B cell (primary cell): Measurements from ENCODE around the gene AKAP6. TPM values are rescaled to one million over a fixed set of nuclear protein-coding genes. Genes with fewer than 3 reads are reported as not detected.

ENCODE experiments used
- ATAC-seq: fragments of 200-7000 bp; cut with Tn5 transposase; one replicate; pipeline ENCODE4 v1.10.0; 2021; ENCODE audit warnings: low read depth, mild to moderate bottlenecking, moderate number of reproducible peaks, moderate library complexity
- CTCF ChIA-PET: fragments of 350-600 bp; sonication (Branson Sonifier 250); formaldehyde crosslinking; loops from one replicate; lab custom pipeline; 2021; ENCODE audit warnings: antibody characterized with exemption, inconsistent platforms; lab: Charles Lee
- POLR2A ChIA-PET: fragments of 350-600 bp; sonication (Branson Sonifier 250); formaldehyde crosslinking; loops from one replicate; lab custom pipeline; 2021; ENCODE audit warnings: antibody characterized with exemption; lab: Charles Lee
- DNase-seq: peaks from one replicate; pipeline ENCODE4 v3.0.0; 2013
- H2AFZ ChIP-seq: 2 replicates; pipeline ENCODE4 v1.6.1; 2012; ENCODE audit warnings: mild to moderate bottlenecking, low read depth, low read length; ENCODE audit not compliant: insufficient read depth, poor library complexity, severe bottlenecking
- H3K27ac ChIP-seq, 2 donors: 1 replicate in 1 of 2; 2 replicates in 1 of 2; pipeline ENCODE4 v1.5.1; 2012 to 2013; ENCODE audit warnings: low read length in 2 of 2, mild to moderate bottlenecking in 2 of 2, moderate library complexity in 1 of 2
- H3K27me3 ChIP-seq, 4 experiments: fragments of 200-600 bp in 1 of 4; sonication (generic) in 1 of 4; replicated peaks in 1 of 4; 1 replicate in 2 of 4; 2 replicates in 2 of 4; pipeline versions ENCODE4 v1.6.1 to v1.7.0; 2013 to 2016; ENCODE audit warnings: low read length in 3 of 4, mild to moderate bottlenecking in 2 of 4, mixed read lengths in 1 of 4, moderate library complexity in 1 of 4; ENCODE audit not compliant: insufficient read depth in 4 of 4, control insufficient read depth in 3 of 4; ENCODE audit errors: control extremely low read depth in 1 of 4
- H3K36me3 ChIP-seq, 2 experiments: replicated peaks in 1 of 2; 1 replicate in 1 of 2; 2 replicates in 1 of 2; pipeline versions ENCODE4 v1.6.1 to v1.7.1; 2013; ENCODE audit warnings: low read length in 1 of 2; ENCODE audit not compliant: insufficient read depth in 2 of 2, control insufficient read depth in 1 of 2; ENCODE audit errors: control extremely low read depth in 1 of 2, extremely low read depth in 1 of 2
- H3K4me1 ChIP-seq, 2 donors: fragments of 200-600 bp in 1 of 2; sonication (generic) in 1 of 2; 1 replicate in 1 of 2; 2 replicates in 1 of 2; pipeline versions ENCODE4 v1.5.1 to v1.6.1; 2013 to 2017; ENCODE audit warnings: low read length in 2 of 2; ENCODE audit not compliant: control insufficient read depth in 2 of 2, insufficient read depth in 2 of 2
- H3K4me2 ChIP-seq: replicated peaks from 2 replicates; pipeline ENCODE3; 2012; ENCODE audit warnings: mild to moderate bottlenecking, low read depth, low read length; ENCODE audit not compliant: poor library complexity, severe bottlenecking
- H3K4me3 ChIP-seq, 5 experiments: fragments of 200-600 bp in 1 of 5; sonication (generic) in 1 of 5; 1 replicate in 3 of 5; 2 replicates in 2 of 5; pipeline versions ENCODE4 v1.5.1 to v1.7.0; 2011 to 2016; ENCODE audit warnings: low read length in 4 of 5, mild to moderate bottlenecking in 4 of 5, low read depth in 2 of 5, control low read depth in 1 of 5, moderate library complexity in 1 of 5; ENCODE audit not compliant: insufficient read depth in 1 of 5; ENCODE audit errors: control extremely low read depth in 1 of 5, extremely low read depth in 1 of 5
- H3K79me2 ChIP-seq: fragments of 200-600 bp; sonication (generic); one replicate; pipeline ENCODE4 v1.6.0; 2016; ENCODE audit warnings: low read length; ENCODE audit not compliant: control insufficient read depth, insufficient read depth
- H3K9ac ChIP-seq: fragments of 200-600 bp; sonication (generic); 2 replicates; pipeline ENCODE4 v1.6.1; 2017; ENCODE audit warnings: mild to moderate bottlenecking, low read length, moderate library complexity
- H3K9me3 ChIP-seq, 3 donors: one replicate each; pipeline versions ENCODE4 v1.6.1 to v1.7.1; 2013; ENCODE audit warnings: low read length in 2 of 3; ENCODE audit not compliant: control insufficient read depth in 2 of 3, insufficient read depth in 1 of 3; ENCODE audit errors: control extremely low read depth in 1 of 3
- H4K20me1 ChIP-seq: 2 replicates; pipeline ENCODE4 v1.6.0; 2012; ENCODE audit warnings: mild to moderate bottlenecking, low read length; ENCODE audit not compliant: insufficient read depth, control insufficient read depth, poor library complexity, severe bottlenecking
- H3K27ac Mint-ChIP-seq: one replicate; pipeline ENCODE4 v1.8.0; 2021; ENCODE audit warnings: mixed read lengths
- H3K27me3 Mint-ChIP-seq: one replicate; pipeline ENCODE4 v1.8.0; 2021; ENCODE audit warnings: mixed read lengths
- H3K4me1 Mint-ChIP-seq: one replicate; pipeline ENCODE4 v1.8.0; 2021; ENCODE audit warnings: mixed read lengths
- H3K4me3 Mint-ChIP-seq: one replicate; pipeline ENCODE4 v1.8.0; 2021; ENCODE audit warnings: mixed read lengths
- H3K9me3 Mint-ChIP-seq: one replicate; pipeline ENCODE4 v1.8.0; 2022; ENCODE audit warnings: mixed read lengths; ENCODE audit not compliant: insufficient read depth
- CTCF ChIP-seq: fragments of 200-600 bp; IDR thresholded peaks from one replicate; pipeline ENCODE4 v1.8.0; 2022; ENCODE audit warnings: antibody characterized with exemption, mild to moderate bottlenecking
- EZH2 ChIP-seq: IDR thresholded peaks from 2 replicates; pipeline ENCODE4 v1.6.1; 2012; ENCODE audit warnings: borderline replicate concordance, low read depth, mild to moderate bottlenecking, moderate library complexity, low read length; ENCODE audit not compliant: insufficient read depth, poor library complexity, severe bottlenecking
- WGBS: methylation state at CpG from one replicate; pipeline ENCODE4 v1.1.5; 2013; ENCODE audit warnings: missing lambda C conversion rate; ENCODE audit not compliant: insufficient coverage; 5-methylcytosine and 5-hydroxymethylcytosine counted together
- intact Hi-C: fragments of 100-400 bp; cut with micrococcal nuclease; formaldehyde crosslinking; loops from one replicate; pipeline ENCODE4 v1.10.0; 2022
- polyA plus RNA-seq: library from polyadenylated mRNA; depleted of rRNA; stranded (reverse); fragments of >200 nt; gene quantifications from 2 replicates; pipeline ENCODE4 v1.2.3, GENCODE V29; 2012
- total RNA-seq, 2 donors: library from RNA; stranded (reverse); fragments of 120-200 nt in 1 of 2; gene quantifications; 1 replicate in 1 of 2; 2 replicates in 1 of 2; pipeline versions ENCODE4 v1.2.3 to v1.2.4, GENCODE V29; 2013 to 2022

Gene AKAP6
- total and polyA plus RNA-seq, 2 donors (not counting 1 experiment from before 2014, with no cell fraction given): 1.4 to 2.8 TPM

- H3K4me3 ChIP-seq: no peak overlapping the region
- no peak overlapping the region for H3K4me2 ChIP-seq
- WGBS: 100% methylated on average over 2 of the region's 4 CpGs
- TF ChIP-seq EZH2: no peak
- TF ChIP-seq CTCF: no peak
- ATAC-seq (no peak), DNase-seq (no peak)
- no peak overlapping the region for H3K27ac Mint-ChIP-seq
- H3K4me3 Mint-ChIP-seq: no peak overlapping the region
- ChIA-PET CTCF (no interaction called here), POLR2A (no interaction called here)
- H3K4me1 ChIP-seq: peaks cover 0 to 5% of the 10 kb centered on the region in 2 donors
- peaks cover 14% of the 10 kb centered on the region for H3K4me1 Mint-ChIP-seq
- H3K27me3 ChIP-seq: no peaks in the 10 kb centered on the region
- no peaks in the 10 kb centered on the region for H3K36me3 ChIP-seq
- H3K9me3 ChIP-seq: no peaks in the 10 kb centered on the region
- no peaks in the 10 kb centered on the region for H3K79me2 ChIP-seq
- H3K9me3 Mint-ChIP-seq: no peaks in the 10 kb centered on the region
- H3K9ac ChIP-seq: no peak overlapping the region
- H3K27me3 Mint-ChIP-seq: no peaks in the 10 kb centered on the region
- no peaks in the 10 kb centered on the region for H4K20me1 ChIP-seq
- intact Hi-C loops: no loop called here
- no peak overlapping the region for H2AFZ ChIP-seq
- peak overlapping the region in 1 of 2 donors; percentile 62 for H3K27ac ChIP-seq
Observed at GRCh38 chr14:32703183-32703621, 374.1 kb downstream of the AKAP6 start.

GRCh38 chr14:32706721-32707519, 377.8 kb downstream of the AKAP6 start:
- no peaks in the 10 kb centered on the region for H3K36me3 ChIP-seq
- H3K4me1 ChIP-seq: peaks cover 0 to 5% of the 10 kb centered on the region in 2 donors
- H3K27ac ChIP-seq: no peak overlapping the region
- H3K9me3 ChIP-seq: no peaks in the 10 kb centered on the region
- no peaks in the 10 kb centered on the region for H4K20me1 ChIP-seq
- no peaks in the 10 kb centered on the region for H3K27me3 ChIP-seq
- Mint-ChIP-seq H3K9me3 (no peaks in the 10 kb centered on the region), H3K4me3 (no peak overlapping the region), H3K27me3 (no peaks in the 10 kb centered on the region), H3K4me1 (peaks cover 14% of the 10 kb centered on the region), H3K27ac (no peak overlapping the region)
- ChIA-PET CTCF (no interaction called here), POLR2A (no interaction called here)
- WGBS: no CpG with 5 or more reads among the region's 1 CpG
- TF ChIP-seq CTCF (no peak), EZH2 (no peak)
- no peak overlapping the region for H3K4me3 ChIP-seq
- ATAC-seq (no peak), DNase-seq (no peak)
- intact Hi-C loops: no loop called here
- H3K79me2 ChIP-seq: no peaks in the 10 kb centered on the region
- no peak overlapping the region for H3K9ac ChIP-seq
- no peak overlapping the region for H3K4me2 ChIP-seq
- no peak overlapping the region for H2AFZ ChIP-seq
